RWPE2 (cell line): Measurements from ENCODE around the gene CCDC121.

ENCODE experiments used
- ATAC-seq: fragments of 200-7000 bp; cut with Tn5 transposase; 3 replicates; pipeline ENCODE4 v1.9.1; 2021; ENCODE audit warnings: low read depth
- DNase-seq: peaks from one replicate; pipeline ENCODE4 v3.0.0-alpha.2; 2020; ENCODE audit warnings: low spot score
- H3K27ac ChIP-seq: fragments of 450-650 bp; 2 replicates; pipeline ENCODE4 v1.5.1; 2017; ENCODE audit warnings: mild to moderate bottlenecking; ENCODE audit not compliant: poor library complexity, severe bottlenecking
- H3K27me3 ChIP-seq: fragments of 250-450 bp; sonication (Bioruptor Pico); 2 replicates; pipeline ENCODE4 v1.5.1; 2021; ENCODE audit warnings: mild to moderate bottlenecking, moderate library complexity; ENCODE audit not compliant: insufficient read depth, poor library complexity, severe bottlenecking
- H3K36me3 ChIP-seq: fragments of 250-450 bp; sonication (Bioruptor Pico); 2 replicates; pipeline ENCODE4 v1.5.1; 2020; ENCODE audit warnings: low read depth, mild to moderate bottlenecking, moderate library complexity
- H3K4me1 ChIP-seq: fragments of 250-450 bp; sonication (Bioruptor Pico); 2 replicates; pipeline ENCODE4 v1.5.1; 2021; ENCODE audit warnings: mild to moderate bottlenecking, moderate library complexity; ENCODE audit not compliant: insufficient read depth, poor library complexity, severe bottlenecking
- H3K4me3 ChIP-seq: fragments of 250-450 bp; sonication (Bioruptor Pico); 2 replicates; pipeline ENCODE4 v1.5.1; 2021; ENCODE audit warnings: mild to moderate bottlenecking, moderate library complexity; ENCODE audit not compliant: severe bottlenecking
- H3K9me3 ChIP-seq: fragments of 250-450 bp; sonication (Bioruptor Pico); 2 replicates; pipeline ENCODE4 v1.5.1; 2021; ENCODE audit warnings: mild to moderate bottlenecking, moderate library complexity; ENCODE audit not compliant: severe bottlenecking
- TF ChIP-seq, protein P1 (sequence below): fragments of 450-650 bp; IDR thresholded peaks from one replicate; pipeline ENCODE4 v1.5.1; 2017; ENCODE audit warnings: mild to moderate bottlenecking, moderate library complexity; ENCODE audit not compliant: poor library complexity, severe bottlenecking

The CCDC121 gene

DNA sequence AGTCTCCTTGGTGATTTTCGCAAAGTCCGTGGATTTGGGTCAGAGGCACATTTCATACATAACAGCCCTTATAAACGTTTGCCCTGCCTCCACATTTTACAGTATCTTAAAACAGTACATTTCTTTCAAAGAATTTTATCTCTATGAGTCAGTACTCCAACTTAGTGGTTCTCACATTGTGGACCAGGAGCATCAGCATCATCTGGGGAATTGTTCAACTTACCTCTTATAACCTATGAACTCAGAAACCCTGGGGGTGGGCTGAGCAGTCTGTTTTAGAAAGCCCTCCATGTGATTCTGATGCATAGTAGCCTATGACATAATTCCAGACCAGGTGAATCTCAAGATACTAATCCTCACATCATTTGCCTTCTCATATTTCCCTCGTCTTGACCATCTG lies 22.2 kb upstream of the CCDC121 start:
- TF ChIP-seq, protein P1, sequence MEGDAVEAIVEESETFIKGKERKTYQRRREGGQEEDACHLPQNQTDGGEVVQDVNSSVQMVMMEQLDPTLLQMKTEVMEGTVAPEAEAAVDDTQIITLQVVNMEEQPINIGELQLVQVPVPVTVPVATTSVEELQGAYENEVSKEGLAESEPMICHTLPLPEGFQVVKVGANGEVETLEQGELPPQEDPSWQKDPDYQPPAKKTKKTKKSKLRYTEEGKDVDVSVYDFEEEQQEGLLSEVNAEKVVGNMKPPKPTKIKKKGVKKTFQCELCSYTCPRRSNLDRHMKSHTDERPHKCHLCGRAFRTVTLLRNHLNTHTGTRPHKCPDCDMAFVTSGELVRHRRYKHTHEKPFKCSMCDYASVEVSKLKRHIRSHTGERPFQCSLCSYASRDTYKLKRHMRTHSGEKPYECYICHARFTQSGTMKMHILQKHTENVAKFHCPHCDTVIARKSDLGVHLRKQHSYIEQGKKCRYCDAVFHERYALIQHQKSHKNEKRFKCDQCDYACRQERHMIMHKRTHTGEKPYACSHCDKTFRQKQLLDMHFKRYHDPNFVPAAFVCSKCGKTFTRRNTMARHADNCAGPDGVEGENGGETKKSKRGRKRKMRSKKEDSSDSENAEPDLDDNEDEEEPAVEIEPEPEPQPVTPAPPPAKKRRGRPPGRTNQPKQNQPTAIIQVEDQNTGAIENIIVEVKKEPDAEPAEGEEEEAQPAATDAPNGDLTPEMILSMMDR = no peak
- Histone ChIP-seq H3K27me3 (no peaks in the 10 kb centered on the region), H3K4me3 (no peak overlapping the region), H3K36me3 (peaks cover 98% of the 10 kb centered on the region), H3K9me3 (no peaks in the 10 kb centered on the region), H3K27ac (no peak overlapping the region), H3K4me1 (peaks cover 9% of the 10 kb centered on the region)
- ATAC-seq (no peak), DNase-seq (no peak)

DNA sequence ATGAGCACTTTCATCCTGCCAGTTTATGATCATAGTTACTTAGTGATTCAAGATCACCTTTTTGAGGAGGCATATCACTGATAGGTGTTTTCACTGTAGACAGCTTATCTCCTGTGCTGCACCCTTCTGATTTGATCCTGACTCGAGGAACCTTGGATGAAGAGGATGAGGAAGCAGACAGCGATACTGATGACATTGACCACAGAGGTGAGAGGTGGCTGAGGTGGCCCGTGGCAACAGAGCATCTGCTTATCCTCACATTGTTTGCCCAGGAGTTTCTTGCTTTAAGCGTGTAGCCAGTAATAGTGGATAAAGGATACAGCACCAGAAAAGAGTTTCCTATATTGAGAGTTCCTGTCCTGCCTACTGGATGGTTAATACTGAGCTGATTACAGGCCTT lies 18.9 kb upstream of the CCDC121 start:
- no peak for ATAC-seq
- Histone ChIP-seq H3K4me1 (peaks cover 5% of the 10 kb centered on the region), H3K9me3 (no peaks in the 10 kb centered on the region), H3K36me3 (peaks cover 97% of the 10 kb centered on the region), H3K27me3 (no peaks in the 10 kb centered on the region), H3K27ac (no peak overlapping the region), H3K4me3 (no peak overlapping the region)
- TF ChIP-seq, protein P1 = no peak
- DNase-seq = no peak

DNA sequence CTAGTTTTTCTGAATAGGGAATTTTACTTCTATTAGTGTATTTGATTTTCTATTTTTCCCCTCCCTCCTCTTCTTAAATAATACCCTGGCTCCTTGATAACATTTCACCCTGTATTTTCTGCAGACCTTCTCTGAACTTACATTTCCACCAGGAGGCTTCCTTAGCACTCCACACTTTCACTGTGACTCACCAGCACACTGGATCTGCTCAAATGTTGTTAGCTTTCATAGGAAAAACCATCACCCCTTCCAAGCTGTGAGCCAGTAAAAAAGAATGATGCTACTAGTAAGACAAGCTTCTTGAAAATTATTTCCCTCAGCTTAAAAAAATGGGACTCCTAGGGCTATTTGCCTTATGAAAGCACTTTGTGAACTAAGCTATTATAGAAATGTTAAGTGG lies 18.5 kb upstream of the CCDC121 start:
- ATAC-seq (no peak), DNase-seq (no peak)
- no peak overlapping the region for H3K27ac ChIP-seq
- H3K4me1 ChIP-seq = peaks cover under 1% of the 10 kb centered on the region
- H3K36me3 ChIP-seq = peaks cover 97% of the 10 kb centered on the region
- H3K9me3 ChIP-seq = no peaks in the 10 kb centered on the region
- H3K27me3 ChIP-seq = no peaks in the 10 kb centered on the region
- TF ChIP-seq, protein P1 = no peak
- no peak overlapping the region for H3K4me3 ChIP-seq

DNA sequence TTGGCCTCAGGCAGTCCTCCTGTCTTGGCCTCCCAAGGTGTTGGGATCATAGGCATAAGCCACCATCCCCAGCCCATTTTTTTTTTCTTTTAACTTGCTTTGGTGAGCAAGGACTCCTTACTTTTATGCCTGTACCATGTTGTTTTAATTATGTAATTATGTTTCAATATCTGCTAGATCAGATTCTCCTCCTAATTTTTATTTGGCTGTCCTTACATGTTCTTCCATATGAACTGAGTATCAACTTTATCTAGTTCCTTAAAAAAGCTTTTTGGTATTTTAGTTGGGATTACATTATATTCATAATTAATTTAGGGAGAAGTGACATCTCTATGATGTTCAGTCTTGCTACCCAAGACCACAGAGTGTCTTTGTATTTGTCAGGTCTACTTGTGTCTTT lies 16.4 kb upstream of the CCDC121 start:
- peaks cover 93% of the 10 kb centered on the region for H3K36me3 ChIP-seq

DNA sequence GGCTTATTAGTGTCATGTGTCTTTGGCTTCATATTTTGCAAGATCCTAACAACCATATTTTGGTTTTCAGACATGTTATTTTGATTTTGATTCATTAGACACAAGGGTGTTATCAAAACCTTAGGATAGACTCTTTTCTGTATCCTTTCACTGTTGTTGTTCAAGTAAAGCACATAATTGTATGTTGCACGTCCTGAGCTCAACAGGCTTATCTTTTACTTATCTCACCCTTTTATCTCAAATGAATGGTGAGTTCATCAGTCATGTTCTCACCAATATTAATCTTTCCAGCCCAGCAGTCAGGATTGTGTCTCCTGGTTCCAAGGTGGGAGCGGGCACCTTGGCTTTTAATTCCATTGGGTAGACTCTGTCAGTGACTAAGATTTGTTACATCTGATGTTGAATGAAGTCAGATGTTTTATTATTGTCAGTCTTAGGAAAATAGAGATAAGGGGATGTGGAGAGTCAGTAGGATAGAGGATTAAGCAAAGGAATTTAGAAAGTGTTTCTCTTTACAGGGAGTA lies 12.0 kb upstream of the CCDC121 start:
- Histone ChIP-seq H3K27ac (no peak overlapping the region), H3K27me3 (no peaks in the 10 kb centered on the region), H3K4me3 (no peak overlapping the region), H3K9me3 (no peaks in the 10 kb centered on the region), H3K36me3 (peaks cover 96% of the 10 kb centered on the region), H3K4me1 (peaks cover 16% of the 10 kb centered on the region)
- TF ChIP-seq, protein P1 = no peak
- ATAC-seq (no peak), DNase-seq (no peak)

More for the DNA sequence above, 16.4 kb upstream of the CCDC121 start:
- no peak for ATAC-seq
- Histone ChIP-seq H3K4me1 (no peaks in the 10 kb centered on the region), H3K4me3 (no peak overlapping the region), H3K9me3 (no peaks in the 10 kb centered on the region), H3K27me3 (no peaks in the 10 kb centered on the region), H3K27ac (no peak overlapping the region)
- DNase-seq = no peak
- TF ChIP-seq, protein P1 = no peak
